GM18508 (cell line): ENCODE results near the gene GRIK4.

Source experiments
- ATAC-seq: cut with Tn5 transposase; IDR thresholded peaks from one replicate; pipeline ENCODE4 v1.9.1; 2021; ENCODE audit warnings: moderate number of reproducible peaks; ENCODE audit not compliant: insufficient read depth, unreplicated experiment

GRIK4 gene

GRCh38 chr11:120546312-120547205 is 35.0 kb downstream of the GRIK4 start:
- no peak for ATAC-seq

- no peak for ATAC-seq
Observed at GRCh38 chr11:120547316-120547715, 35.8 kb downstream of the GRIK4 start.

GRCh38 chr11:120547811-120548681 is 36.5 kb downstream of the GRIK4 start:
- no peak for ATAC-seq

GRCh38 chr11:120548682-120549209 is 37.2 kb downstream of the GRIK4 start:
- no peak for ATAC-seq

- ATAC-seq, result no peak
Observed at GRCh38 chr11:120549346-120549745, 37.8 kb downstream of the GRIK4 start.

- ATAC-seq, result no peak
Observed at GRCh38 chr11:120550007-120550406, 38.5 kb downstream of the GRIK4 start.

- ATAC-seq, result no peak
Observed at GRCh38 chr11:120551191-120551590, 39.6 kb downstream of the GRIK4 start.

- no peak for ATAC-seq
Observed at GRCh38 chr11:120554766-120555432, 43.4 kb downstream of the GRIK4 start.

- no peak for ATAC-seq
Observed at GRCh38 chr11:120555433-120555773, 43.9 kb downstream of the GRIK4 start.

GRCh38 chr11:120556797-120557196 is 45.2 kb downstream of the GRIK4 start:
- ATAC-seq, result no peak

GRCh38 chr11:120558744-120559431 is 47.3 kb downstream of the GRIK4 start:
- ATAC-seq, result no peak

GRCh38 chr11:120561286-120561685 is 49.7 kb downstream of the GRIK4 start:
- no peak for ATAC-seq

- no peak for ATAC-seq
Observed at GRCh38 chr11:120562806-120563425, 51.4 kb downstream of the GRIK4 start.

- ATAC-seq, result no peak
Observed at GRCh38 chr11:120563703-120564572, 52.4 kb downstream of the GRIK4 start.

- no peak for ATAC-seq
Observed at GRCh38 chr11:120564573-120565311, 53.2 kb downstream of the GRIK4 start.

- no peak for ATAC-seq
Observed at GRCh38 chr11:120565466-120566155, 54.1 kb downstream of the GRIK4 start.

- no peak for ATAC-seq
Observed at GRCh38 chr11:120566176-120566575, 54.6 kb downstream of the GRIK4 start.
